HUDEP-2 (cell line): ENCODE data around the gene PKNOX2.
A peak's percentile ranks its signal among the peaks of the same experiment; 100 is the strongest.

Experiments
- DNase-seq, 76 experiments: peaks; one replicate each; lab custom pipeline; 2025; ENCODE audit not compliant: unreplicated experiment in 76 of 76; lab: John Stamatoyannopoulos, UW

The PKNOX2 gene

DNA sequence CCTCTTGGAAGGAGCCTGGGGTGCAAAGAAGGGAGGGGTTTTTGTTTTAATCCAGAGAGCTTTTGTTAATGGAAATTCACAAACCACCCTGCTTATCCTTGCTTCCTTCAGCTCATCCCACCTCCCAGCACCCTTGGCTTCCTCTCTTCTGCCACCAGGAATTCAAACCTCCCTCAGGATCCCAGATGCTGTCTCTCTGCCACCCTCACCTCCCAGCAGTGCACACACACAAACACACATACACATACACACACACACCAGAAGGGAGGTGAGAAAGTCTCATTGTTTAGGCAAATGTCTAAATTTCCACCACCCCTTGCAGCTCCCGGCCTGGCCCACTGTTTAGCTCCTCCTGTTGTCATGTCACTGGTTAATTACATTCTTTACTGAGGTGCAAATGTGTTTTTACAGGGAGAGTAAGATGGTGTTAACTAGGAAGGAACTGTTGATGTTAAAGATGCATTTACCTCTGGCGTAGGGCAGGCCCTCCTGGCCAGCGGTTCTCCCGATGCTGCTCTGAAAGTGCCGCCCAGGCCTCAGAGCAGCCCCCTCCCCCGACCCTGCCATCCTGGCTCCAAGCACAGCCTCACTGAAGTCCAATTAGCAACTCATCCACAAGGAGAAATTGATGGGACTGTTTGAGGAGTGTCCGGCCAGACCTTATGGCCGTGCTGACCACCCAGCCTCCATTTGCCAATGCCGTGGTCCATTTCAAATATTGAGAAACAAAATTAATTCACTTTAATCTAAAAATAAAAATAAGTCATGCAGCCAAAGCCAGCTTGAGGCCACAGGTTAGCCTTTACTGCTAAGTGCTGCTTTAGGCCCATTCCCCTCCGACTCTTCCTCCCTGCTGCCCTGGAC is 166.1 kb downstream of the PKNOX2 start:
- no peak for DNase-seq

- no peak for DNase-seq
These were observed 166.9 kb downstream of the PKNOX2 start for GRCh38 chr11:125331357-125332035.

DNA sequence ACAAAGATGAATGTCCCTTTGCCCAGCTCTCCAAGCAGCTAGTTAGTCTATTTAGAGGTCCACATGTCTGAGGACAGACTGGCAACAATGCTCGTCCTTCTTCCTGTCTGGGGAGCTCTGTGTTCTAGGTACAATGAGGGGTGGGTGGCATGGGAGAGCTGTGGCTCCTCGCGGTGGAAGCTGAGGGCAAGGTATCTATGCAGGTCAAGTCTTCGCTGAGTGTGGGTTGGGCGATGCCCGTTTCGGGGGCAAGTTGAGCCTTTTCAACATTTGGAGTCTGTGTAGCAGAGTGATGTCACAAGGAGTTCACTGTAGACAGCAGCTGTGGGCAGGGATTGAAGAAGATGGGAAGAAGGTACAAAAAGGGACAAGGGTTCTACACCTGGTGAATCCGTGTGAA is 168.3 kb downstream of the PKNOX2 start:
- no peak for DNase-seq

- DNase-seq, result no peak
These were observed 169.0 kb downstream of the PKNOX2 start for GRCh38 chr11:125333354-125334073.

DNA sequence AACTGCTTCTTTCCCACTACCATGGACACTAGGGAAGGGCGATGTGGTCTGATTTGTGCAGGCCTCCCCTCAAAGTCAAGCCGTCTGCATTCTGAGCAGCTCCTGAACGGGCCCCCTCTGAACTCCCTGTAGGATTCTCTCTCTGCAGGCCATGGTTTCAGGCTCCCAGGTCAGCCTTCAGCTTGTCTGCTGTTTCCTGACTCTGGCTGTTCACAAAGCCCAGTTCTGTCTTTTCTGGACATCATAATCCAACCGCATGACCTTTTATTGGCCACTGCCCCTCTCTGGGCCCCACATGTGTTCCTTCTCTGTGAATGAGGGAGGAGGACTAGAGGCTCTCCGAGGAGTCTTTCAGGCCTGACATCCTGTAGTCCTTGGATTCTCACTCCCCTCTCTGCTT is 170.6 kb downstream of the PKNOX2 start:
- no peak for DNase-seq

DNA sequence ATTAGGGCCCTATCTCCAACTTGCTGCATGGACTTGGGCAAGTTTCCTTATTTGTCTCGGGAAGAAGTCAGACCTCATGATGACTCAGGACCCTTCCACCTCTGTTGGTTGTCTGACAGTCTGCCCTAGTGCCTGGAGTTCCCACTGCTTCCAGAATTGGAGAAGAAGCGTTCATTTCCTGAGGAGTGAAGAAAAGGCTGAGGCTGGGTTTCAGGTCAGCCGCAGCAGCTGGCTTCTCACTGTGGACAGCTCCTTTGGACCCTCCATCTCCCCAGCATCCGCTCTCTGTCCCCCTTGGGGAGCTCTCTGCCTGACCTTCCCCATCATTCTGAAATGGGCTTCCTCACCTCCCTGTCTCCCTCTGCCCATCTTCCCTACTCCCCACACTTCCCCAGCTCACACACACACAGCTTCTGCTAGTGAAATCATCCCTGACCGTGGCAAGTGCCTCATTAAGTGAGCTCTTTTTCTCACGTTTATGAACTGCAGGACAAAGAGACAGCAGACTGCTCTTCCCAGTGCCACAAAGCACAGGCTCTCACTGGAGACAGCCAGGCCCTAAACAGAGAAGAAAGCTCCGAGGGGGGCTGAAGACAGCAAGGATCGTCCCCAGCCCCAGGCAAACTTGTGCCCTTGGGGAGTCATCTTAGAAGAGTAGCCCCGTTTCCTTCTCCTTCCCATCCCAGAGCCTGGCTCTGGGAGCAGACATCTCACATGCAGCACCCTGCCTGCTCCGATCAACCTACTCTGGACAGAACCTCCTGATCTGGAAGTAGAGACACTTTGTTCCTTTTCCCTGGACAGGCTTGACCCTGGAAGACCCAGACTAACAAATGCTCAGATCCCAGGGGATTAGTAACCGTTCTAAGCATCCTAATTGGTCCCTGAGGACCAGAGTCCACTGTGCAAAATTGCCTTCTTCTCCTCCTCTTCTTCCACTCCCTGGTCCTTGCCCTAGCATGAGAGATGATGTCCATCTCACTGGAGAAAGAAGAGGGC is 173.6 kb downstream of the PKNOX2 start:
- DNase-seq, result no peak

DNA sequence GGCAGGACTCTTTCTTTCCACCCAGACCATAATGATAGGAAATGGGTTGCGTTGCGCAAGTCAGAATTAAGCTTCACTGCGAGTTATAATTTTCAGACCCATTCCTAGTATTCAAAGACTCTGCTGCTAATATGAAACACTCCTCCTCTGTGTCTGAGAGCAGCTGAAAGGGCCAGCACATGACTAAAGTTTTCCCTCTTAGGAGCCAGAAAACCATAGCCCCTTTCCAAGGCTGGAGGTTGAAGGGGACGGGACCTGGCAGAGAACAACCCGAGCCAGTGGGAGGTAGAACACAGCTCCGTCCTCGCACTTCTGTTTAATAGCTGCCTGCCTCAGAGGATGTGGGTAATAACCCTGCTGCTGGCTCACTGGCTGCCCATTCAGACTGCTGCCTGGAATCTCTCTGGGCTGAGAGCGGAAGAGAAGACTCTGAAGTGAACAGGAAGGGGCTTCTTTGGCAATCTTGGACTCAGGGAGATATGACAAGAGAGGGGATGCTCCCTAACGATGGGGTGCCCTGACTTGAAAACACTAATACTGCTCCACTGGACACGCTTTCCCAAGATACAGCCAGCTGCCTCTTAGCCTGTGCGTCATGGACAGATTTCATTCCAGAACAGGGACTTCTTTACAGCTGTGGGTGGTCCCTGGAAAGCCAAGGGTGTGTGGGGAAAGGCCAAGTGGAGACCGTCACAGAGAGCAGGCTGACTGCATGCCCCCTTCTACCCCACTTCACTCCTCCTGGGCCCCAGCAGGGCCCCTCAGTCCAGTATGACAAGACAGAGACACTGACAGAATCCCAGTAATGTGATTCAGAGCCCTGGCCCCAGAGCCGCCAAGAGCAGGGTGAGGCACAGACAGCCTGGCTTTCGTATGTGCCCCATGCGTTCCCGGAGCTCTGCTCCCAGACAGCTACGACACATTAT is 174.6 kb downstream of the PKNOX2 start:
- DNase-seq, result no peak

DNA sequence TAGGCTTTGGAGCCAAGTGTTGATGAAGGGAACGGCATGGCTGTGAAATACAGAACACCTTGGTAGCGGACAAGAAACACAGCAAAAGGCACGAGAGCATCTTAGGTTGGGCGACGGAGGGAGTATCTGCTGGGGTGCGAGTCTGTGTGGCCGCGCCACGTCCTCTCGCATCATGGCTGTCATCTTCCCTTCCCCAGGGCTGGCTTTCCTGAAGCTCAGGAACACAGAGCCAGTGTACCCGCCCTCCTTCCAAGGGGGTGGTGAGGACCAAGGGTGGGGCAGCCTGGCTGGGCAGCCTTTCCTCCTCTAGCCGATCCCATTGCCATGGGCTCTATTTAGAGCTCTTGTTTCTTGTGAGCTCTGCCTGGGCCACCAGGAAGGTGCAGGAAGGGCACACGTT is 177.1 kb downstream of the PKNOX2 start:
- no peak for DNase-seq

DNA sequence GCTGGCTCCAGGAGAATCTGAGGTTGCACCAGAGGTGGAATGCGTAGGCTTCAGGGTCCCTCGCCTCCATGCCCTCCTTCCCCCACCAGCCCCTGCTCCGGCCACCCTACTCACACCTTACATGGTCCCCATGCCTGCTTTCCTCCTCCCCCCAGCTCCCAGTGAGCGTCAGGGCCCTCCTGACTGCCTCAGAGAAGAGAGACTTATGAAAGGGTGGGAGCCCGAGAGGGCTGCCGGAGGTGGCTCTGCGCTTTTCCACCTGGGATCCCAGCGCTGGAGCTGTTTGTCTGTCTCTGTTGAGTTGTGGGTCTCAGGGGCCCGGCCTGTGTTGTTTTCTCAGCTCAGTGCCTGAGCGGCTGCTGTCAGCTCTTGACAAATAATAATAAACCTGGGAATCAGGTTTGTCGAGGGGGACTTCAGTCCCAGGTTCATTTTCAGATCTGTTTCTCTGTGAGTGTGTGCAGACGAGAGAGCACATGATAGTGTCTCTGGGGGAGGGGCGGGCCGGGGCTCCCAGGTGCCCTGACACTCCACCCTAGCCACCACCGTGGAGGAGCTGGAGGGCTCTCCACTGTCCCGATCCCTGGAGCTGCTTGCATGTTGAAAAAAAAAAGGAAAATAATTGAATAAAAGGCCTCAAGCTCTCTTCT is 177.9 kb downstream of the PKNOX2 start:
- DNase-seq, result no peak

DNA sequence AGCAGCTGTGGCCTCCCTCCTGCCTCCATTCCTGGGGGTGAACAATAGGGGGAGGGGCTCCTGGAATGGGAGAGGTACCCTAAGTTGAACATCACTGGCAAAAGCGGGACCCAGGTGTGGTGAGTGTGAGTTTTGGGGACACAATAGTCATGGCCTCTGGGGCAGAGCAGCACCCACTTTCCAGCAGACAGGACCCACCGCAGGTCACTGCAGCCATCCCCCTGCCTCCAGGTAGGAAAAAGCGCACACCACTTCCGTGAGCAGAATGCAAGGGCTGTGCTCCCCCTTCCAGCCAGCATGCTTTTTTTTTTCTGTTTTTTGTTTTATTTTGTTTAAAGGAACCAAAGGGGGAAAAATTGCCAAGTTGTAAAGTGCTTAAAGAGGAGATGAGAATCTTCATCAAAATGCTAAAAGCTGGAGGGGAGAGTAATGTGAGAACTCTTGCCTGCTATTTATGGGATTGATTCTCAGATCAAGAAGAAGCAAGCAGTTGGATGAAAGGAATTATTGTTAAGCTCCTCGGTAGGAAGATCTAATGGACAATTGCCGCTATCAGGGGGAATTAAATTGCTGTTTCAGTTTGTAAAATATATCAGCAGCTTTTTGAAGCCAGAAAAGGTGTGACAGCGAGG is 178.7 kb downstream of the PKNOX2 start:
- no peak for DNase-seq

DNA sequence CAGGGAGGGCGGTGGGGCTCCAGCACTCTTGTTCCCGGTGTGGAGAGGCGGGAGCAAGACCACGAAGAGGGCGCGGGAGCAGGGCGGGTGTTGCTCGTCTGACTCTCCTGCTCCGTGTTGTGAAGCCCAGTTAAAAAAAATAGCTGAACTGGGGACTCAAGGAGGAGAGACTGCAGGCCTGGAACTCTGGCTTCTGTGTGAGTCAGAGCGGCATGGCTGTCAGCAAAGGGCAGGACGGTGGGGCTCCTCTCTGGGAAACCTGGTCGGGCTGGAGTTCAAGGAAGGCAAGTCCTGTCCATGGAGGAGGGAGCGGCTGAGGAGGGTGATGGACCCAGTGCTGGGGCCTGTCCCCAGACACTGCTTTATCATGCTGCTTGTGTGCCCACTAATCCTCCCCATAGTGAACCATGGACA is 179.2 kb downstream of the PKNOX2 start:
- DNase-seq, result no peak

GRCh38 chr11:125344846-125345420 is 180.4 kb downstream of the PKNOX2 start:
- DNase-seq, result no peak

- peak in 32 of 76 experiments; percentile 0 to 36 (median 10) for DNase-seq
These were observed 181.0 kb downstream of the PKNOX2 start for GRCh38 chr11:125345421-125346178.

- no peak for DNase-seq
These were observed 181.6 kb downstream of the PKNOX2 start for GRCh38 chr11:125346179-125346530.

- no peak for DNase-seq
These were observed 182.2 kb downstream of the PKNOX2 start for GRCh38 chr11:125346565-125347260.

DNA sequence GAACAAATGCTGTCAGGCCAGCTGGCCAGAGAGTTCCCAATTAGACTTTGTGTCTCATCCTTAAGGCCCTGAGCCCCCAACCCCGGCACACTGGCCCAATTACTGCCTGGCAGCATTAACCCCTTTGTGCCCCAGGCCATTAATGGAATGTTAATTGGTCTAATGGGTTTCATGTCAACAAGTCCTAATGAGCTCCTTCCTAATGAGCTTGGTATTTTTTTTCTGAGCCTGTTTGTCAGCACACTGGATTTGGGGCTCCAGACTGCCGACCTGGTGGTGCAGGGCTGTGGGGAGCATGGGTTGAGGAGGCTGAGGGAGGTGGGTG is 182.7 kb downstream of the PKNOX2 start:
- DNase-seq, result no peak

GRCh38 chr11:125348141-125348651 is 183.6 kb downstream of the PKNOX2 start:
- no peak for DNase-seq
